ENCODE results near the gene ALDH3B2. TPM values are rescaled to one million over a fixed set of nuclear protein-coding genes. Genes with fewer than 3 reads are reported as not detected.

Gene ALDH3B2
- total and polyA plus RNA-seq, 2 experiments from 2014 or later: not detected

DNA sequence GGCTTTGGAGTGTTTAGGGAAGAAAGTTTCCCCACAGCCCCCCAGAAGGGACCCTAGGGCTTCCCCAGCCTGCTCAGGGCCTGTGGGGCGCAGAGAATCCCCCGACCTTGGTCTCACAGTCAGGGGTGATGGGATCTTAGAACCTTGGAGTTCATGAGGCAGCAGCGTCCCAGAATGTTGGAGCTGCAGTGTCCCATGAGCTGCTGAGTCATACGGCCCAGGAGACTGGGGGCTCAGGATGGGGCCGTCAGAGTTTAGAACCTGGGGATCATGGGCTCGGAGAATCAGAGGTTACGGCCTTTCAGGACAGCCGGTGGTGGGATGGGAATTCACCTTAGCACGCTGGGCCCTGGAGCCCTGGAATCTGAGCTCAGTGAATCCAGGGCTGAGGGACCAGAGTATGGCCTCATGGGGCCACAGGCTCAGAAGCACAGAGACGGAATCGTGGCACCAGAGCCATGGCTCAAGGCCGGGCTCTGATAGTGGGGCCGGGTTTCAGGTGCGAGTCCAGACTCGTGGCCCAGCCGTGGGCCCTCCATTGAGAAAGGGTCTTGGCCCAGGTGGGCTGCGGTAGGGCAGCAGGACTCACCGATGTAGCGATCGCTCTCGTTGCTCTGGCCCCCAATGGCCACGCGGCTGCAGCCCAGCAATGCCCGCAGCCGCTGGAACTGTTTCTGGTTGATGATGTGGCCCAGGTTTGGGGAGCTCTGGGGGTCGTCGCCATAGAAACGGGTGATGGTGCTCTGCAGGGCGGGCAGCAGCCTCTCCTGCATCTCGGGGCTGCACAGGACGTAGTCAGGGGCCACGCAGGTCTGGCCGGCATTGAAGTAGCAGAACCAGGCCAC is 9.5 kb downstream of the ALDH3B2 start (continued):
- TF ChIP-seq, protein P1, sequence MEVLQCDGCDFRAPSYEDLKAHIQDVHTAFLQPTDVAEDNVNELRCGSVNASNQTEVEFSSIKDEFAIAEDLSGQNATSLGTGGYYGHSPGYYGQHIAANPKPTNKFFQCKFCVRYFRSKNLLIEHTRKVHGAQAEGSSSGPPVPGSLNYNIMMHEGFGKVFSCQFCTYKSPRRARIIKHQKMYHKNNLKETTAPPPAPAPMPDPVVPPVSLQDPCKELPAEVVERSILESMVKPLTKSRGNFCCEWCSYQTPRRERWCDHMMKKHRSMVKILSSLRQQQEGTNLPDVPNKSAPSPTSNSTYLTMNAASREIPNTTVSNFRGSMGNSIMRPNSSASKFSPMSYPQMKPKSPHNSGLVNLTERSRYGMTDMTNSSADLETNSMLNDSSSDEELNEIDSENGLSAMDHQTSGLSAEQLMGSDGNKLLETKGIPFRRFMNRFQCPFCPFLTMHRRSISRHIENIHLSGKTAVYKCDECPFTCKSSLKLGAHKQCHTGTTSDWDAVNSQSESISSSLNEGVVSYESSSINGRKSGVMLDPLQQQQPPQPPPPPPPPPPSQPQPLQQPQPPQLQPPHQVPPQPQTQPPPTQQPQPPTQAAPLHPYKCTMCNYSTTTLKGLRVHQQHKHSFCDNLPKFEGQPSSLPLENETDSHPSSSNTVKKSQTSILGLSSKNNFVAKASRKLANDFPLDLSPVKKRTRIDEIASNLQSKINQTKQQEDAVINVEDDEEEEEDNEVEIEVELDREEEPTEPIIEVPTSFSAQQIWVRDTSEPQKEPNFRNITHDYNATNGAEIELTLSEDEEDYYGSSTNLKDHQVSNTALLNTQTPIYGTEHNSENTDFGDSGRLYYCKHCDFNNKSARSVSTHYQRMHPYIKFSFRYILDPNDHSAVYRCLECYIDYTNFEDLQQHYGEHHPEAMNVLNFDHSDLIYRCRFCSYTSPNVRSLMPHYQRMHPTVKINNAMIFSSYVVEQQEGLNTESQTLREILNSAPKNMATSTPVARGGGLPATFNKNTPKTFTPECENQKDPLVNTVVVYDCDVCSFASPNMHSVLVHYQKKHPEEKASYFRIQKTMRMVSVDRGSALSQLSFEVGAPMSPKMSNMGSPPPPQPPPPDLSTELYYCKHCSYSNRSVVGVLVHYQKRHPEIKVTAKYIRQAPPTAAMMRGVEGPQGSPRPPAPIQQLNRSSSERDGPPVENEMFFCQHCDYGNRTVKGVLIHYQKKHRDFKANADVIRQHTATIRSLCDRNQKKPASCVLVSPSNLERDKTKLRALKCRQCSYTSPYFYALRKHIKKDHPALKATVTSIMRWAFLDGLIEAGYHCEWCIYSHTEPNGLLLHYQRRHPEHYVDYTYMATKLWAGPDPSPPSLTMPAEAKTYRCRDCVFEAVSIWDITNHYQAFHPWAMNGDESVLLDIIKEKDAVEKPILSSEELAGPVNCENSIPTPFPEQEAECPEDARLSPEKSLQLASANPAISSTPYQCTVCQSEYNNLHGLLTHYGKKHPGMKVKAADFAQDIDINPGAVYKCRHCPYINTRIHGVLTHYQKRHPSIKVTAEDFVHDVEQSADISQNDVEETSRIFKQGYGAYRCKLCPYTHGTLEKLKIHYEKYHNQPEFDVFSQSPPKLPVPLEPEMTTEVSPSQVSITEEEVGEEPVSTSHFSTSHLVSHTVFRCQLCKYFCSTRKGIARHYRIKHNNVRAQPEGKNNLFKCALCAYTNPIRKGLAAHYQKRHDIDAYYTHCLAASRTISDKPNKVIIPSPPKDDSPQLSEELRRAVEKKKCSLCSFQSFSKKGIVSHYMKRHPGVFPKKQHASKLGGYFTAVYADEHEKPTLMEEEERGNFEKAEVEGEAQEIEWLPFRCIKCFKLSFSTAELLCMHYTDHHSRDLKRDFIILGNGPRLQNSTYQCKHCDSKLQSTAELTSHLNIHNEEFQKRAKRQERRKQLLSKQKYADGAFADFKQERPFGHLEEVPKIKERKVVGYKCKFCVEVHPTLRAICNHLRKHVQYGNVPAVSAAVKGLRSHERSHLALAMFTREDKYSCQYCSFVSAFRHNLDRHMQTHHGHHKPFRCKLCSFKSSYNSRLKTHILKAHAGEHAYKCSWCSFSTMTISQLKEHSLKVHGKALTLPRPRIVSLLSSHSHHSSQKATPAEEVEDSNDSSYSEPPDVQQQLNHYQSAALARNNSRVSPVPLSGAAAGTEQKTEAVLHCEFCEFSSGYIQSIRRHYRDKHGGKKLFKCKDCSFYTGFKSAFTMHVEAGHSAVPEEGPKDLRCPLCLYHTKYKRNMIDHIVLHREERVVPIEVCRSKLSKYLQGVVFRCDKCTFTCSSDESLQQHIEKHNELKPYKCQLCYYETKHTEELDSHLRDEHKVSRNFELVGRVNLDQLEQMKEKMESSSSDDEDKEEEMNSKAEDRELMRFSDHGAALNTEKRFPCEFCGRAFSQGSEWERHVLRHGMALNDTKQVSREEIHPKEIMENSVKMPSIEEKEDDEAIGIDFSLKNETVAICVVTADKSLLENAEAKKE (CRISPR knock-in tag; IDR thresholded peaks at IDR 0.05): no peak
- no peak for TF ChIP-seq EZH2 (IDR thresholded peaks at IDR 0.05; ENCODE audit: low read depth, unreplicated experiment)
- TF ChIP-seq, protein P2, sequence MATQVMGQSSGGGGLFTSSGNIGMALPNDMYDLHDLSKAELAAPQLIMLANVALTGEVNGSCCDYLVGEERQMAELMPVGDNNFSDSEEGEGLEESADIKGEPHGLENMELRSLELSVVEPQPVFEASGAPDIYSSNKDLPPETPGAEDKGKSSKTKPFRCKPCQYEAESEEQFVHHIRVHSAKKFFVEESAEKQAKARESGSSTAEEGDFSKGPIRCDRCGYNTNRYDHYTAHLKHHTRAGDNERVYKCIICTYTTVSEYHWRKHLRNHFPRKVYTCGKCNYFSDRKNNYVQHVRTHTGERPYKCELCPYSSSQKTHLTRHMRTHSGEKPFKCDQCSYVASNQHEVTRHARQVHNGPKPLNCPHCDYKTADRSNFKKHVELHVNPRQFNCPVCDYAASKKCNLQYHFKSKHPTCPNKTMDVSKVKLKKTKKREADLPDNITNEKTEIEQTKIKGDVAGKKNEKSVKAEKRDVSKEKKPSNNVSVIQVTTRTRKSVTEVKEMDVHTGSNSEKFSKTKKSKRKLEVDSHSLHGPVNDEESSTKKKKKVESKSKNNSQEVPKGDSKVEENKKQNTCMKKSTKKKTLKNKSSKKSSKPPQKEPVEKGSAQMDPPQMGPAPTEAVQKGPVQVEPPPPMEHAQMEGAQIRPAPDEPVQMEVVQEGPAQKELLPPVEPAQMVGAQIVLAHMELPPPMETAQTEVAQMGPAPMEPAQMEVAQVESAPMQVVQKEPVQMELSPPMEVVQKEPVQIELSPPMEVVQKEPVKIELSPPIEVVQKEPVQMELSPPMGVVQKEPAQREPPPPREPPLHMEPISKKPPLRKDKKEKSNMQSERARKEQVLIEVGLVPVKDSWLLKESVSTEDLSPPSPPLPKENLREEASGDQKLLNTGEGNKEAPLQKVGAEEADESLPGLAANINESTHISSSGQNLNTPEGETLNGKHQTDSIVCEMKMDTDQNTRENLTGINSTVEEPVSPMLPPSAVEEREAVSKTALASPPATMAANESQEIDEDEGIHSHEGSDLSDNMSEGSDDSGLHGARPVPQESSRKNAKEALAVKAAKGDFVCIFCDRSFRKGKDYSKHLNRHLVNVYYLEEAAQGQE (IDR thresholded peaks at IDR 0.05; ENCODE audit: unreplicated experiment): no peak
- no peak for TF ChIP-seq NANOG (IDR thresholded peaks at IDR 0.05; ENCODE audit: borderline replicate concordance)
- TF ChIP-seq, protein P3, sequence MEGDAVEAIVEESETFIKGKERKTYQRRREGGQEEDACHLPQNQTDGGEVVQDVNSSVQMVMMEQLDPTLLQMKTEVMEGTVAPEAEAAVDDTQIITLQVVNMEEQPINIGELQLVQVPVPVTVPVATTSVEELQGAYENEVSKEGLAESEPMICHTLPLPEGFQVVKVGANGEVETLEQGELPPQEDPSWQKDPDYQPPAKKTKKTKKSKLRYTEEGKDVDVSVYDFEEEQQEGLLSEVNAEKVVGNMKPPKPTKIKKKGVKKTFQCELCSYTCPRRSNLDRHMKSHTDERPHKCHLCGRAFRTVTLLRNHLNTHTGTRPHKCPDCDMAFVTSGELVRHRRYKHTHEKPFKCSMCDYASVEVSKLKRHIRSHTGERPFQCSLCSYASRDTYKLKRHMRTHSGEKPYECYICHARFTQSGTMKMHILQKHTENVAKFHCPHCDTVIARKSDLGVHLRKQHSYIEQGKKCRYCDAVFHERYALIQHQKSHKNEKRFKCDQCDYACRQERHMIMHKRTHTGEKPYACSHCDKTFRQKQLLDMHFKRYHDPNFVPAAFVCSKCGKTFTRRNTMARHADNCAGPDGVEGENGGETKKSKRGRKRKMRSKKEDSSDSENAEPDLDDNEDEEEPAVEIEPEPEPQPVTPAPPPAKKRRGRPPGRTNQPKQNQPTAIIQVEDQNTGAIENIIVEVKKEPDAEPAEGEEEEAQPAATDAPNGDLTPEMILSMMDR (conservative IDR thresholded peaks at IDR 0.05; ENCODE audit: low read depth in 2 of 2): no peak
- no peak for TF ChIP-seq JUNB (IDR thresholded peaks at IDR 0.05; ENCODE audit: unreplicated experiment)
- TF ChIP-seq POLR2AphosphoS5 (IDR thresholded peaks at IDR 0.05; ENCODE audit: low read depth): no peak
